Measurements from ENCODE around the gene ROBO4. TPM values are rescaled to one million over a fixed set of nuclear protein-coding genes. Genes with fewer than 3 reads are reported as not detected.

The ROBO4 gene
- total RNA-seq, result 1.5 TPM
- 3.7 TPM for polyA plus RNA-seq
- long read RNA-seq, donor 1, result 0 reads
- long read RNA-seq, donor 2, result 0 reads
- long read RNA-seq, donor 3, result 0 reads
- long read RNA-seq, donor 4, full-length matches to known transcripts, result 1 of 1 reads
- long read RNA-seq, donor 4, partial matches to known transcripts, result 0 of 1 reads
- long read RNA-seq, donor 4, other reads (novel, unspliced or antisense), result 0 of 1 reads
- long read RNA-seq, donor 5, result 0 reads
- long read RNA-seq, donor 6, full-length matches to known transcripts, result 3 of 3 reads
- long read RNA-seq, donor 6, partial matches to known transcripts, result 0 of 3 reads
- long read RNA-seq, donor 6, other reads (novel, unspliced or antisense), result 0 of 3 reads
- long read RNA-seq, donor 7, result 0 reads
- long read RNA-seq, donor 8, result 0 reads
- long read RNA-seq, donor 9, result 0 reads
- long read RNA-seq, donor 10, partial matches to known transcripts, result 0 of 2 reads
- long read RNA-seq, donor 10, other reads (novel, unspliced or antisense), result 0 of 2 reads

DNA sequence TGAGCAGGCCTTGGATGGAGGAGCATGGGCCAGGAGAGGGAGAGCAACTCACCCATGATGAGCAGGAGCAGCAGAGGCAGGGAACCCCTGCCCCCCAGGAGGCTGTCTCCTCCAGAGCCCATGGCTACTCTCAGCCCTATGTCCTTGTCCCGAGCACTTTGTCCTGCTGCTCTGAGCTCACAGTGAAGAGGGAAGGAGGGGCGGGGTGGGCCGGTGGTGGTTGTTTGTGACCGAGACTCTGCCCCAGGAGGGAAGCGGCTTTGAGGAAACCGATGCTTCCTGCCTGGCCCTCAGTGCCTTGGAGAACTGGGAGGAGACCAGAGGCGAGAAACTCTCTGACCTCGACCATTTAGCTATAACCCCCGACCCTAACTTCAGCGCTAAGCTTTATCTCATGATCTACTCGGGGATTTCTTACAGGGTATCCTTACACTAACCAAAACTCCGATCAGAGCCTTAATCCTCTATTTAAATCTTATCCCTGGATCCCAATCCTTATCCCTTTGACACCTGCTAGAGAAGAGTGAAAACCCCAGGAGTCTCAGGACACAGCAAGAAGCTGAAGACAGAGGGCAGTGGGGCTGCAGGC is at the start of gene ROBO4:
TSS of gene ROBO4 (minus strand) at position 192 of the 589 bp plus-strand sequence. CDS start at position 122, 70 bp downstream.
- Histone ChIP-seq H3K27me3 (ENCODE audit: control insufficient read depth in 2 of 2, insufficient read depth in 1 of 2, low read length in 1 of 2) (peaks cover 0 to 21% of the 10 kb centered on the region in 2 donors), H3K9me3 (ENCODE audit: control insufficient read depth in 2 of 2, insufficient read depth in 1 of 2, low read length in 1 of 2) (no peaks in the 10 kb centered on the region), H3K36me3 (ENCODE audit: control insufficient read depth in 2 of 2, insufficient read depth in 2 of 2, low read length in 1 of 2) (no peaks in the 10 kb centered on the region), H3K27ac (ENCODE audit: low read depth in 1 of 2, low read length in 1 of 2) (peak within 1 kb of the TSS in 1 of 2 donors; percentile 26), H3K4me3 (ENCODE audit: low read length in 2 of 2) (no peak within 1 kb of the TSS), H3K4me1 (ENCODE audit: control insufficient read depth in 2 of 2, insufficient read depth in 2 of 2, low read length in 2 of 2) (no peaks in the 10 kb centered on the region)
- 12% methylated on average over 12 of the region's 12 CpGs for WGBS
- DNase-seq (ENCODE audit: low read depth in 6 of 9, low spot score in 9 of 9), result no peak

- 80% methylated on average over 2 of the region's 2 CpGs for WGBS
Measured at GRCh38 chr11:124946735-124947141, 49.1 kb upstream of the ROBO4 start.

DNA sequence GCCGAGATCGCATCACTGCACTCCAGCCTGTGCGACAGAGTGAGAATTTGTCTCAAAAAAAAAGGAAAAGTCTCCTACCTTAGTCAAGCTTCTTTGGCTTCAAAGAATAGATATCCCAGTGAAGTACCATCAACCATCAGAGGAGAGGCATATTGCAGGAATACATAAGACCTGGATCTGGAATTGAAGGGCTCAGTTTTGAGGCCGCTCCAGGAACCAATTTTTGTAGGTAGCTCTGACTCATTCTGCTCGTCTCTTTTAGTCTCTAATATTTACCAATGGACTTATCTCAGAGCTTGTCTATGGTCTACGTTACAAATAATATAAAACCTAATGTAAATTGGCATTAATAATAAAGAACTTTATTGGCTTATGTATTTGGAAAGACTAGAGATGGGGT is 48.2 kb upstream of the ROBO4 start:
- Histone ChIP-seq H3K9me3 (ENCODE audit: control insufficient read depth in 2 of 2, insufficient read depth in 1 of 2, low read length in 1 of 2) (peaks cover 0 to 3% of the 10 kb centered on the region in 2 donors), H3K36me3 (ENCODE audit: control insufficient read depth in 2 of 2, insufficient read depth in 2 of 2, low read length in 1 of 2) (no peaks in the 10 kb centered on the region), H3K4me1 (ENCODE audit: control insufficient read depth in 2 of 2, insufficient read depth in 2 of 2, low read length in 2 of 2) (peaks cover 2 to 18% of the 10 kb centered on the region in 2 donors), H3K4me3 (ENCODE audit: low read length in 2 of 2) (no peak overlapping the region), H3K27ac (ENCODE audit: low read depth in 1 of 2, low read length in 1 of 2) (no peak overlapping the region), H3K27me3 (ENCODE audit: control insufficient read depth in 2 of 2, insufficient read depth in 1 of 2, low read length in 1 of 2) (no peaks in the 10 kb centered on the region)
- 83% methylated on average over 6 of the region's 6 CpGs for WGBS
- no peak for DNase-seq (ENCODE audit: low read depth in 6 of 9, low spot score in 9 of 9)

More at GRCh38 chr11:124946735-124947141, 49.1 kb upstream of the ROBO4 start:
- no peak overlapping the region for H3K4me3 ChIP-seq (ENCODE audit: low read length in 2 of 2)
- H3K27me3 ChIP-seq (ENCODE audit: control insufficient read depth in 2 of 2, insufficient read depth in 1 of 2, low read length in 1 of 2), result no peaks in the 10 kb centered on the region
- H3K36me3 ChIP-seq (ENCODE audit: control insufficient read depth in 2 of 2, insufficient read depth in 2 of 2, low read length in 1 of 2), result no peaks in the 10 kb centered on the region
- H3K4me1 ChIP-seq (ENCODE audit: control insufficient read depth in 2 of 2, insufficient read depth in 2 of 2, low read length in 2 of 2), result peaks cover 8 to 23% of the 10 kb centered on the region in 2 donors
- no peak overlapping the region for H3K27ac ChIP-seq (ENCODE audit: low read depth in 1 of 2, low read length in 1 of 2)
- DNase-seq (ENCODE audit: low read depth in 6 of 9, low spot score in 9 of 9), result no peak
- H3K9me3 ChIP-seq (ENCODE audit: control insufficient read depth in 2 of 2, insufficient read depth in 1 of 2, low read length in 1 of 2), result peaks cover 0 to 3% of the 10 kb centered on the region in 2 donors

DNA sequence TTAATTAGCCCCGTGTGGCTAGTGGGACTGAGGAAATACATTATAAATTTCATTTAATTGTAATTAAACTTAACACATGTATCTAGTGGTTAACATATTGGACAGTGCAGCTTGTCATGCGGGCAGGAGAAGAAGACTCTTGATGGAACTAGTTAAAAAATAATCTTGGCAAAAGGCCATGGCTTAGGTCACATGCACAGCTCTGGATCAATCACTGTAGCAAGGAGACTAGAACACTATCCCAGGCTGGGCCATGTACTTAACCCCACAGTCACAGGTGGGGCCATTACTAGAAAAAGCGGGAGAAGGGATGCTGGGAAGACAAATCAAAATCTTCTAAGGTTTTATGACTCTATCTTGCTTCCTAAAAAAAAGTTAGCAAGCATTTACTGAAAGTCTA is 46.9 kb upstream of the ROBO4 start:
- 98% methylated on average over 3 of the region's 3 CpGs for WGBS
- Histone ChIP-seq H3K4me1 (ENCODE audit: control insufficient read depth in 2 of 2, insufficient read depth in 2 of 2, low read length in 2 of 2) (peaks cover 0 to 8% of the 10 kb centered on the region in 2 donors), H3K36me3 (ENCODE audit: control insufficient read depth in 2 of 2, insufficient read depth in 2 of 2, low read length in 1 of 2) (no peaks in the 10 kb centered on the region), H3K27ac (ENCODE audit: low read depth in 1 of 2, low read length in 1 of 2) (no peak overlapping the region), H3K27me3 (ENCODE audit: control insufficient read depth in 2 of 2, insufficient read depth in 1 of 2, low read length in 1 of 2) (no peaks in the 10 kb centered on the region), H3K4me3 (ENCODE audit: low read length in 2 of 2) (no peak overlapping the region), H3K9me3 (ENCODE audit: control insufficient read depth in 2 of 2, insufficient read depth in 1 of 2, low read length in 1 of 2) (peaks cover 0 to 3% of the 10 kb centered on the region in 2 donors)
- DNase-seq (ENCODE audit: low read depth in 6 of 9, low spot score in 9 of 9), result no peak

DNA sequence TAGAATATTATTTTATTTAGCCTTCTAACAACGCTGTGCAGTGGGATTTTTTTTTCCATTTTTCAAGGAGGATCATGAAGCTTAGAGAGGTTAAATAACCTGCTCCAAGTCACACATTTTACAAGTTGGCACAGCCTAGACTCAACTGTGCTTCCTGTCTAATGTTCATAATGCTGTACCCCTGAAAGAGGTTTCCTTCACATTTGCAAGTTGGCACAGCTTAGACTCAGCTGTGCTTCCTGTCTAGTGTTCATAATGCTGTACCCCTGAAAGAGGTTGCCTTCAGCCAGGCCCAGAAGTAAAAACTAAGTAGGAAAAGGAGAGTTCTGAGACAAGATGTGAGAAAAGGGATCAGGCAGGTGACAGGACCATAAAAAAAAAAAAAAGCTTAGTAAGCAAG is 46.1 kb upstream of the ROBO4 start:
- H3K27me3 ChIP-seq (ENCODE audit: control insufficient read depth in 2 of 2, insufficient read depth in 1 of 2, low read length in 1 of 2), result no peaks in the 10 kb centered on the region
- WGBS, result 9% methylated on average over 1 of the region's 1 CpG

DNA sequence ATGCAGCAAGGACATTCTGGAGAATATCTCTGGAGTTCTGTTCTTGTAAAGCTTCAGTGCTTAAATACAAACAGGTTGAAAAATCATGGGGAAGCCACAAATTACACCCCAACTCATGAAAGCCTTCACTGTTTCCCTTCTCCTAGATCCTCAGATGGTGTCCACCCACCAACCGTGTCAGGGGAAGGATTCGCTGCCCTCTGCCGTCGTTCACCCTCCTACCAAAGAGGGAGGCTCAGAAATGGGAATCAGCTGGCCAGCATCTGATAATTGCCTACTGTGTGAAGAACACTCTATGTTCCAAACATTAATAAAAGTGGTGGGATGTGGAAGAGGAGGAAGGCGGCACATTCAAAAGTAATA is 45.6 kb upstream of the ROBO4 start:
- Histone ChIP-seq H3K27ac (ENCODE audit: low read depth in 1 of 2, low read length in 1 of 2) (peak overlapping the region; percentile 36 to 61), H3K4me3 (ENCODE audit: low read length in 2 of 2) (no peak overlapping the region), H3K27me3 (ENCODE audit: control insufficient read depth in 2 of 2, insufficient read depth in 1 of 2, low read length in 1 of 2) (no peaks in the 10 kb centered on the region), H3K36me3 (ENCODE audit: control insufficient read depth in 2 of 2, insufficient read depth in 2 of 2, low read length in 1 of 2) (no peaks in the 10 kb centered on the region), H3K9me3 (ENCODE audit: control insufficient read depth in 2 of 2, insufficient read depth in 1 of 2, low read length in 1 of 2) (no peaks in the 10 kb centered on the region), H3K4me1 (ENCODE audit: control insufficient read depth in 2 of 2, insufficient read depth in 2 of 2, low read length in 2 of 2) (peaks cover 0 to 8% of the 10 kb centered on the region in 2 donors)
- 85% methylated on average over 5 of the region's 5 CpGs for WGBS
- DNase-seq (ENCODE audit: low read depth in 6 of 9, low spot score in 9 of 9), result no peak

More for the DNA sequence above, 46.1 kb upstream of the ROBO4 start:
- peak overlapping the region; percentile 40 to 61 for H3K27ac ChIP-seq (ENCODE audit: low read depth in 1 of 2, low read length in 1 of 2)
- H3K9me3 ChIP-seq (ENCODE audit: control insufficient read depth in 2 of 2, insufficient read depth in 1 of 2, low read length in 1 of 2), result no peaks in the 10 kb centered on the region
- H3K4me1 ChIP-seq (ENCODE audit: control insufficient read depth in 2 of 2, insufficient read depth in 2 of 2, low read length in 2 of 2), result peaks cover 0 to 8% of the 10 kb centered on the region in 2 donors
- no peak overlapping the region for H3K4me3 ChIP-seq (ENCODE audit: low read length in 2 of 2)
- H3K36me3 ChIP-seq (ENCODE audit: control insufficient read depth in 2 of 2, insufficient read depth in 2 of 2, low read length in 1 of 2), result no peaks in the 10 kb centered on the region
- peak in 1 of 9 donors; percentile 65 for DNase-seq (ENCODE audit: low read depth in 6 of 9, low spot score in 9 of 9)

- DNase-seq (ENCODE audit: low read depth in 6 of 9, low spot score in 9 of 9), result no peak
- 94% methylated on average over 6 of the region's 6 CpGs for WGBS
Measured at GRCh38 chr11:124942466-124943253, 45.0 kb upstream of the ROBO4 start.

DNA sequence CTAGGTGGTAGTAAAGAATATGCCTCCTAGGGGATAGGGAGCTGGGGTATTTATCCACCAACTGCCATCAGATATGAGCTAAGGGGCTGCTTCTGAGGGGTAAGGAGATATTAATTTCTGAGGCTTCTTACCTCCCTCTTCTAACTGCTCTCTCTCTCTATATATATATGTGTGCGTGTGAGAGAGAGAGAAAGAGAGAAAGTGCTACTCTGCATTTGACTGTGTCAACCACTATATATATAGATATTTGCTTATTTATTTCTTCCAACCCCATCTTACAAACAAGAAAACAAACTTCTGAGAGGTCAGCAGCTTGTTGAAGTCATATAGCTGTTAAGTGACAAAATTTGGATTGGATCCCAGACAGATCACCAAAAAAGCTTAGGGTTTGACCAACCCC is 44.0 kb upstream of the ROBO4 start:
- Histone ChIP-seq H3K4me1 (ENCODE audit: control insufficient read depth in 2 of 2, insufficient read depth in 2 of 2, low read length in 2 of 2) (peaks cover 0 to 8% of the 10 kb centered on the region in 2 donors), H3K36me3 (ENCODE audit: control insufficient read depth in 2 of 2, insufficient read depth in 2 of 2, low read length in 1 of 2) (no peaks in the 10 kb centered on the region), H3K9me3 (ENCODE audit: control insufficient read depth in 2 of 2, insufficient read depth in 1 of 2, low read length in 1 of 2) (no peaks in the 10 kb centered on the region), H3K27me3 (ENCODE audit: control insufficient read depth in 2 of 2, insufficient read depth in 1 of 2, low read length in 1 of 2) (no peaks in the 10 kb centered on the region), H3K4me3 (ENCODE audit: low read length in 2 of 2) (no peak overlapping the region), H3K27ac (ENCODE audit: low read depth in 1 of 2, low read length in 1 of 2) (no peak overlapping the region)
- 95% methylated on average over 1 of the region's 1 CpG for WGBS
- DNase-seq (ENCODE audit: low read depth in 6 of 9, low spot score in 9 of 9), result no peak

More at GRCh38 chr11:124942466-124943253, 45.0 kb upstream of the ROBO4 start:
- no peaks in the 10 kb centered on the region for H3K9me3 ChIP-seq (ENCODE audit: control insufficient read depth in 2 of 2, insufficient read depth in 1 of 2, low read length in 1 of 2)
- no peak overlapping the region for H3K4me3 ChIP-seq (ENCODE audit: low read length in 2 of 2)
- H3K4me1 ChIP-seq (ENCODE audit: control insufficient read depth in 2 of 2, insufficient read depth in 2 of 2, low read length in 2 of 2), result peaks cover 0 to 8% of the 10 kb centered on the region in 2 donors
- no peak overlapping the region for H3K27ac ChIP-seq (ENCODE audit: low read depth in 1 of 2, low read length in 1 of 2)
- no peaks in the 10 kb centered on the region for H3K27me3 ChIP-seq (ENCODE audit: control insufficient read depth in 2 of 2, insufficient read depth in 1 of 2, low read length in 1 of 2)
- H3K36me3 ChIP-seq (ENCODE audit: control insufficient read depth in 2 of 2, insufficient read depth in 2 of 2, low read length in 1 of 2), result no peaks in the 10 kb centered on the region
